ENCODE results near the gene ITGA1. TPM values are rescaled to one million over a fixed set of nuclear protein-coding genes. Genes with fewer than 3 reads are reported as not detected.

The ITGA1 gene
- total and polyA plus RNA-seq, 2 donors (not counting 1 experiment from before 2014, with no cell fraction given): 0.74 TPM; not detected in 1

DNA sequence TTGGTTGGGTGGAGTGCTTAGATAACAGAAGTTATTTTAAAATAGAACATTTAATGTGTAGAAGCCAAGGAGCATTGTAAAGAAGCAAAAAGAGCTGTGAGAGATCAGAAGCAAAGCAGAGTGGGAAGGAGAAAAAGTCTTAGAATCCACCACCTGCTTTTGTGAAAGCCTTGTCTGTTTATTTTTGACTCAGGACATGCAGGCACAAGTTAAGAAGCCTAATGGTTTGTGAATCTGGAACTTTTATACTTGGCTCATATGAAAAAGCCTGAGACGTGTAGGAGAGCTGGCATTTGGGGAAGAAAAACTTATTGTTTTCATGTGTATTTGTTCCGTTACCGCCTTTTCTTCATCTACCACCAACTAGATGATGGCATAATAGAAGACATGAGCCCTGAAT is 163.0 kb downstream of the ITGA1 start:
- intact Hi-C loops (cut with micrococcal nuclease): no loop called here
- WGBS (ENCODE audit: insufficient coverage): no CpG with 5 or more reads among the region's 3 CpGs

GRCh38 chr5:52952483-52952882 is 164.8 kb downstream of the ITGA1 start:
- Histone ChIP-seq H3K9me3 (ENCODE audit: control extremely low read depth in 1 of 3, control insufficient read depth in 2 of 3, insufficient read depth in 1 of 3, low read length in 2 of 3) (no peaks in the 10 kb centered on the region), H3K4me3 (ENCODE audit: control extremely low read depth in 1 of 5, extremely low read depth in 1 of 5, insufficient read depth in 1 of 5, low read depth in 2 of 5, low read length in 4 of 5) (no peak overlapping the region), H3K4me2 (replicated peaks; ENCODE audit: low read depth, low read length, poor library complexity, severe bottlenecking) (no peak overlapping the region), H3K9ac (ENCODE audit: low read length) (no peak overlapping the region), H3K36me3 (replicated peaks in 1 of 2; ENCODE audit: control extremely low read depth in 1 of 2, control insufficient read depth in 1 of 2, extremely low read depth in 1 of 2, insufficient read depth in 2 of 2, low read length in 1 of 2) (no peaks in the 10 kb centered on the region), H4K20me1 (ENCODE audit: control insufficient read depth, insufficient read depth, low read length, poor library complexity, severe bottlenecking) (no peaks in the 10 kb centered on the region), H3K79me2 (ENCODE audit: control insufficient read depth, insufficient read depth, low read length) (no peaks in the 10 kb centered on the region), H3K27me3 (replicated peaks in 1 of 4; ENCODE audit: control extremely low read depth in 1 of 4, control insufficient read depth in 3 of 4, insufficient read depth in 4 of 4, low read length in 3 of 4) (no peaks in the 10 kb centered on the region), H3K4me1 (ENCODE audit: control insufficient read depth in 2 of 2, insufficient read depth in 2 of 2, low read length in 2 of 2) (no peaks in the 10 kb centered on the region), H2AFZ (ENCODE audit: insufficient read depth, low read depth, low read length, poor library complexity, severe bottlenecking) (no peak overlapping the region), H3K27ac (ENCODE audit: low read length in 2 of 2) (no peak overlapping the region)
- Mint-ChIP-seq H3K27me3 (no peaks in the 10 kb centered on the region), H3K9me3 (ENCODE audit: insufficient read depth) (no peaks in the 10 kb centered on the region), H3K4me1 (peaks cover 5% of the 10 kb centered on the region), H3K4me3 (no peak overlapping the region), H3K27ac (no peak overlapping the region)
- POLR2A ChIA-PET: no interaction called here
- CTCF ChIA-PET: no interaction called here
- intact Hi-C loops (cut with micrococcal nuclease): no loop called here
- no CpG with 5 or more reads among the region's 1 CpG for WGBS (ENCODE audit: insufficient coverage)
- TF ChIP-seq EZH2 (IDR thresholded peaks at IDR 0.05; ENCODE audit: borderline replicate concordance, insufficient read depth, low read depth, low read length, poor library complexity, severe bottlenecking) (no peak), CTCF (IDR thresholded peaks at IDR 0.05) (no peak)
- no peak for DNase-seq
- no peak for ATAC-seq (ENCODE audit: low read depth)

More for the DNA sequence above, 163.0 kb downstream of the ITGA1 start:
- H3K4me2 ChIP-seq (replicated peaks; ENCODE audit: low read depth, low read length, poor library complexity, severe bottlenecking): no peak overlapping the region
- H3K27me3 Mint-ChIP-seq: peaks cover 6% of the 10 kb centered on the region
- DNase-seq (no peak), ATAC-seq (ENCODE audit: low read depth) (no peak)
- no peaks in the 10 kb centered on the region for H3K36me3 ChIP-seq (replicated peaks in 1 of 2; ENCODE audit: control extremely low read depth in 1 of 2, control insufficient read depth in 1 of 2, extremely low read depth in 1 of 2, insufficient read depth in 2 of 2, low read length in 1 of 2)
- no peaks in the 10 kb centered on the region for H4K20me1 ChIP-seq (ENCODE audit: control insufficient read depth, insufficient read depth, low read length, poor library complexity, severe bottlenecking)
- ChIA-PET POLR2A (no interaction called here), CTCF (no interaction called here)
- H3K27me3 ChIP-seq (replicated peaks in 1 of 4; ENCODE audit: control extremely low read depth in 1 of 4, control insufficient read depth in 3 of 4, insufficient read depth in 4 of 4, low read length in 3 of 4): no peaks in the 10 kb centered on the region
- peaks cover 5% of the 10 kb centered on the region for H3K4me1 Mint-ChIP-seq
- no peaks in the 10 kb centered on the region for H3K9me3 Mint-ChIP-seq (ENCODE audit: insufficient read depth)
- H3K27ac ChIP-seq (ENCODE audit: low read length in 2 of 2): no peak overlapping the region
- TF ChIP-seq CTCF (IDR thresholded peaks at IDR 0.05) (no peak), EZH2 (IDR thresholded peaks at IDR 0.05; ENCODE audit: borderline replicate concordance, insufficient read depth, low read depth, low read length, poor library complexity, severe bottlenecking) (no peak)
- H3K4me1 ChIP-seq (ENCODE audit: control insufficient read depth in 2 of 2, insufficient read depth in 2 of 2, low read length in 2 of 2): no peaks in the 10 kb centered on the region
- no peak overlapping the region for H2AFZ ChIP-seq (ENCODE audit: insufficient read depth, low read depth, low read length, poor library complexity, severe bottlenecking)
- no peak overlapping the region for H3K27ac Mint-ChIP-seq
- no peak overlapping the region for H3K9ac ChIP-seq (ENCODE audit: low read length)
- H3K9me3 ChIP-seq (ENCODE audit: control extremely low read depth in 1 of 3, control insufficient read depth in 2 of 3, insufficient read depth in 1 of 3, low read length in 2 of 3): no peaks in the 10 kb centered on the region
- no peak overlapping the region for H3K4me3 Mint-ChIP-seq
- H3K79me2 ChIP-seq (ENCODE audit: control insufficient read depth, insufficient read depth, low read length): no peaks in the 10 kb centered on the region
- H3K4me3 ChIP-seq (ENCODE audit: control extremely low read depth in 1 of 5, extremely low read depth in 1 of 5, insufficient read depth in 1 of 5, low read depth in 2 of 5, low read length in 4 of 5): no peak overlapping the region

Data from B cell (primary cell).